Measurements from ENCODE around the gene TPK1. TPM values are rescaled to one million over a fixed set of nuclear protein-coding genes. Genes with fewer than 3 reads are reported as not detected.

The TPK1 gene
- total and polyA plus RNA-seq, 2 of the 13 experiments (the other 11 are each of a cell fraction or from before 2014, with no cell fraction given): 1.0 to 1.2 TPM

DNA sequence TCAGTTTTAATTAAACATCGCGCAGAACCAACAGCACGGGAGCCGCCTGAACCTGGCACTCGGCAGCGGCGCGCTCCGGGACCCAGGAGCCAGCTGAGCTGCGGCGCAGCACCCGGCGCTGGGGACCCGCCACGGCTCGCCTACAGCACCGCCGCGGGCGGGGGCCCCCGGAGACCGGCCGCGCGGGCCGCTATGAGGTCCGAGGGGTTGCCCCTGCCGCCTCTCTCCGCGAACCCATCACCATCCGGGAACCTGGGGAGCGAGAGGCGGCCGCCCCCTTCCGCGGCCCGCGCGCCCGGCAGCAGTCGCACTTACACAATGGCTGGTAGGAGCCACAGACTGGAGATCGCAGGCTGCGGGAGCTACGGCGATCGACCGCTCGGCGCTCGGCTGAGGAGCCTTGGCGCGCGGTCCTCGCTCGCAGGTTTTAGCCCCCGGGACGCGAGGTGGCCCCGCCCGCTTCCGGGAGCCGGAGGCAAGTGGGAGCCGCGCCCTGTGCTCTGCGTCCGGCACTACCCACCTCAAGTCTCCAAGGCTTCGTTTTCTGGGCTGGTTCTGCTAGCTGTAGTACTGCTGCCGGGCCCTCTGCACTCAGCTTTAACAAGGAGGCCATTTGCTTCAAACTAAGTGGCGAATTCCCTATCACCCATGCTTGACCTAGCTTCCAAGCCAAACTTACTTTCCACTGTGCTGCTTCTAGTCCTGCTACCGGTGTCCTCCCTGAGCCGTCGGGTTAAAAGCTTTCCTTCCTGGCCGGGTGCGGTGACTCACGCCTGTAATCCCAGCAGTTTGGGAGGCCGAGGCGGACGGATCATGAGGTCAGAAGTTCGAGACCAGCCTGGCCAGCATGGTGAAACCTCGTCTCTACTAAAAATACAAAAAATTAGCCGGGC is at the start of gene TPK1 (continued):
- TF ChIP-seq, protein P1, sequence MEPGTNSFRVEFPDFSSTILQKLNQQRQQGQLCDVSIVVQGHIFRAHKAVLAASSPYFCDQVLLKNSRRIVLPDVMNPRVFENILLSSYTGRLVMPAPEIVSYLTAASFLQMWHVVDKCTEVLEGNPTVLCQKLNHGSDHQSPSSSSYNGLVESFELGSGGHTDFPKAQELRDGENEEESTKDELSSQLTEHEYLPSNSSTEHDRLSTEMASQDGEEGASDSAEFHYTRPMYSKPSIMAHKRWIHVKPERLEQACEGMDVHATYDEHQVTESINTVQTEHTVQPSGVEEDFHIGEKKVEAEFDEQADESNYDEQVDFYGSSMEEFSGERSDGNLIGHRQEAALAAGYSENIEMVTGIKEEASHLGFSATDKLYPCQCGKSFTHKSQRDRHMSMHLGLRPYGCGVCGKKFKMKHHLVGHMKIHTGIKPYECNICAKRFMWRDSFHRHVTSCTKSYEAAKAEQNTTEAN (CRISPR knock-in tag; conservative IDR thresholded peaks at IDR 0.05): peak; percentile 53; the same call in 1 of the 2 replicates
- TF ChIP-seq ZNF563 (CRISPR knock-in tag; IDR thresholded peaks at IDR 0.05) (peak; percentile 31), MED8 (CRISPR knock-in tag; IDR thresholded peaks at IDR 0.05; ENCODE audit: insufficient replicate concordance) (no peak), TBX3 (IDR thresholded peaks at IDR 0.05; ENCODE audit: borderline replicate concordance) (no peak), KDM4B (CRISPR knock-in tag; IDR thresholded peaks at IDR 0.05) (peak; percentile 42; the same call in 1 of the 2 replicates), REPIN1 (CRISPR knock-in tag; IDR thresholded peaks at IDR 0.05; ENCODE audit: borderline replicate concordance, low read depth) (peak; percentile 70; the same call in 1 of the 2 replicates), ZNF234 (CRISPR knock-in tag; conservative IDR thresholded peaks at IDR 0.05) (0 out of 2 replicates have a peak, but pooled peaks have one; percentile 44), YEATS4 (CRISPR knock-in tag; IDR thresholded peaks at IDR 0.05; ENCODE audit: borderline replicate concordance) (peak; percentile 68; the same call in 1 of the 2 replicates), MAZ (IDR thresholded peaks at IDR 0.05; ENCODE audit: borderline replicate concordance, low read depth, low read length) (peak; percentile 77; the same call in 1 of the 2 replicates), MAZ (CRISPR knock-in tag; IDR thresholded peaks at IDR 0.05; ENCODE audit: low read depth) (peak; percentile 93), TAF15 (IDR thresholded peaks at IDR 0.05; ENCODE audit: low read depth, low read length, poor library complexity, severe bottlenecking) (no peak)
- TF ChIP-seq, protein P2, sequence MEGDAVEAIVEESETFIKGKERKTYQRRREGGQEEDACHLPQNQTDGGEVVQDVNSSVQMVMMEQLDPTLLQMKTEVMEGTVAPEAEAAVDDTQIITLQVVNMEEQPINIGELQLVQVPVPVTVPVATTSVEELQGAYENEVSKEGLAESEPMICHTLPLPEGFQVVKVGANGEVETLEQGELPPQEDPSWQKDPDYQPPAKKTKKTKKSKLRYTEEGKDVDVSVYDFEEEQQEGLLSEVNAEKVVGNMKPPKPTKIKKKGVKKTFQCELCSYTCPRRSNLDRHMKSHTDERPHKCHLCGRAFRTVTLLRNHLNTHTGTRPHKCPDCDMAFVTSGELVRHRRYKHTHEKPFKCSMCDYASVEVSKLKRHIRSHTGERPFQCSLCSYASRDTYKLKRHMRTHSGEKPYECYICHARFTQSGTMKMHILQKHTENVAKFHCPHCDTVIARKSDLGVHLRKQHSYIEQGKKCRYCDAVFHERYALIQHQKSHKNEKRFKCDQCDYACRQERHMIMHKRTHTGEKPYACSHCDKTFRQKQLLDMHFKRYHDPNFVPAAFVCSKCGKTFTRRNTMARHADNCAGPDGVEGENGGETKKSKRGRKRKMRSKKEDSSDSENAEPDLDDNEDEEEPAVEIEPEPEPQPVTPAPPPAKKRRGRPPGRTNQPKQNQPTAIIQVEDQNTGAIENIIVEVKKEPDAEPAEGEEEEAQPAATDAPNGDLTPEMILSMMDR (CRISPR knock-in tag; IDR thresholded peaks at IDR 0.05): no peak
- TF ChIP-seq, protein P3, sequence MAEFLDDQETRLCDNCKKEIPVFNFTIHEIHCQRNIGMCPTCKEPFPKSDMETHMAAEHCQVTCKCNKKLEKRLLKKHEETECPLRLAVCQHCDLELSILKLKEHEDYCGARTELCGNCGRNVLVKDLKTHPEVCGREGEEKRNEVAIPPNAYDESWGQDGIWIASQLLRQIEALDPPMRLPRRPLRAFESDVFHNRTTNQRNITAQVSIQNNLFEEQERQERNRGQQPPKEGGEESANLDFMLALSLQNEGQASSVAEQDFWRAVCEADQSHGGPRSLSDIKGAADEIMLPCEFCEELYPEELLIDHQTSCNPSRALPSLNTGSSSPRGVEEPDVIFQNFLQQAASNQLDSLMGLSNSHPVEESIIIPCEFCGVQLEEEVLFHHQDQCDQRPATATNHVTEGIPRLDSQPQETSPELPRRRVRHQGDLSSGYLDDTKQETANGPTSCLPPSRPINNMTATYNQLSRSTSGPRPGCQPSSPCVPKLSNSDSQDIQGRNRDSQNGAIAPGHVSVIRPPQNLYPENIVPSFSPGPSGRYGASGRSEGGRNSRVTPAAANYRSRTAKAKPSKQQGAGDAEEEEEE (CRISPR knock-in tag; IDR thresholded peaks at IDR 0.05; ENCODE audit: borderline replicate concordance): no peak
- TF ChIP-seq, protein P4, sequence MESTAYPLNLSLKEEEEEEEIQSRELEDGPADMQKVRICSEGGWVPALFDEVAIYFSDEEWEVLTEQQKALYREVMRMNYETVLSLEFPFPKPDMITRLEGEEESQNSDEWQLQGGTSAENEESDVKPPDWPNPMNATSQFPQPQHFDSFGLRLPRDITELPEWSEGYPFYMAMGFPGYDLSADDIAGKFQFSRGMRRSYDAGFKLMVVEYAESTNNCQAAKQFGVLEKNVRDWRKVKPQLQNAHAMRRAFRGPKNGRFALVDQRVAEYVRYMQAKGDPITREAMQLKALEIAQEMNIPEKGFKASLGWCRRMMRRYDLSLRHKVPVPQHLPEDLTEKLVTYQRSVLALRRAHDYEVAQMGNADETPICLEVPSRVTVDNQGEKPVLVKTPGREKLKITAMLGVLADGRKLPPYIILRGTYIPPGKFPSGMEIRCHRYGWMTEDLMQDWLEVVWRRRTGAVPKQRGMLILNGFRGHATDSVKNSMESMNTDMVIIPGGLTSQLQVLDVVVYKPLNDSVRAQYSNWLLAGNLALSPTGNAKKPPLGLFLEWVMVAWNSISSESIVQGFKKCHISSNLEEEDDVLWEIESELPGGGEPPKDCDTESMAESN (CRISPR knock-in tag; conservative IDR thresholded peaks at IDR 0.05): 0 out of 2 replicates have a peak, but pooled peaks have one; percentile 59
- TF ChIP-seq, protein P5, sequence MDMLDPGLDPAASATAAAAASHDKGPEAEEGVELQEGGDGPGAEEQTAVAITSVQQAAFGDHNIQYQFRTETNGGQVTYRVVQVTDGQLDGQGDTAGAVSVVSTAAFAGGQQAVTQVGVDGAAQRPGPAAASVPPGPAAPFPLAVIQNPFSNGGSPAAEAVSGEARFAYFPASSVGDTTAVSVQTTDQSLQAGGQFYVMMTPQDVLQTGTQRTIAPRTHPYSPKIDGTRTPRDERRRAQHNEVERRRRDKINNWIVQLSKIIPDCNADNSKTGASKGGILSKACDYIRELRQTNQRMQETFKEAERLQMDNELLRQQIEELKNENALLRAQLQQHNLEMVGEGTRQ (IDR thresholded peaks at IDR 0.05; ENCODE audit: low read depth, low read length): no peak
- TF ChIP-seq, protein P5 (CRISPR knock-in tag; IDR thresholded peaks at IDR 0.05; ENCODE audit: borderline replicate concordance): no peak
- TF ChIP-seq, protein P6, sequence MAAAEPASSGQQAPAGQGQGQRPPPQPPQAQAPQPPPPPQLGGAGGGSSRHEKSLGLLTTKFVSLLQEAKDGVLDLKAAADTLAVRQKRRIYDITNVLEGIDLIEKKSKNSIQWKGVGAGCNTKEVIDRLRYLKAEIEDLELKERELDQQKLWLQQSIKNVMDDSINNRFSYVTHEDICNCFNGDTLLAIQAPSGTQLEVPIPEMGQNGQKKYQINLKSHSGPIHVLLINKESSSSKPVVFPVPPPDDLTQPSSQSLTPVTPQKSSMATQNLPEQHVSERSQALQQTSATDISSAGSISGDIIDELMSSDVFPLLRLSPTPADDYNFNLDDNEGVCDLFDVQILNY (CRISPR knock-in tag; conservative IDR thresholded peaks at IDR 0.05): peak; percentile 81

Measured in HepG2 (cell line).